Fibroblast of mammary gland (primary cell): ENCODE measurements around the gene DNAAF1.

Experiments used
- DNase-seq: peaks from one replicate; pipeline ENCODE4 v3.0.0-alpha.2; 2010; ENCODE audit warnings: low read depth
- H3K4me3 ChIP-seq: 2 replicates; pipeline ENCODE4 v1.5.1; 2011; ENCODE audit warnings: low read depth, mild to moderate bottlenecking, low read length, moderate library complexity; ENCODE audit not compliant: control insufficient read depth
- TF ChIP-seq, protein P1 (sequence below): conservative IDR thresholded peaks from 2 replicates; pipeline ENCODE4 v1.5.1; 2011; ENCODE audit warnings: low read depth, low read length, inconsistent platforms; ENCODE audit not compliant: control insufficient read depth, insufficient read depth

The DNAAF1 gene

DNA sequence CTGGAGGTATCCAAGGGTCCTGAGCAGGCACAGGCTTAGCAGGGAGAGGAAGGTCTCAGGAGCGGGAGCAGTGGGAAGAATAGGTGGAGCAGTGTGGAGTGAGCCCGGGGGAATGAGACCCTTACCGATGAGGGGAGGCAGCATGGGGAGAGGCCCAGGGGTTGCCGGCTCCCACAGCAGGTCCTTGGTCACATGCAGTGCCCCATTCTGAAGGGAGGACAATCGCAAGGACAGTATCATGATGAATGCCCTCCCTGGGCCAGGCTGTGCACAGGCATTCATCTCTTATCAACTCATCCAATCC lies 38.4 kb downstream of the DNAAF1 start:
- no peak overlapping the region for H3K4me3 ChIP-seq
- TF ChIP-seq, protein P1, sequence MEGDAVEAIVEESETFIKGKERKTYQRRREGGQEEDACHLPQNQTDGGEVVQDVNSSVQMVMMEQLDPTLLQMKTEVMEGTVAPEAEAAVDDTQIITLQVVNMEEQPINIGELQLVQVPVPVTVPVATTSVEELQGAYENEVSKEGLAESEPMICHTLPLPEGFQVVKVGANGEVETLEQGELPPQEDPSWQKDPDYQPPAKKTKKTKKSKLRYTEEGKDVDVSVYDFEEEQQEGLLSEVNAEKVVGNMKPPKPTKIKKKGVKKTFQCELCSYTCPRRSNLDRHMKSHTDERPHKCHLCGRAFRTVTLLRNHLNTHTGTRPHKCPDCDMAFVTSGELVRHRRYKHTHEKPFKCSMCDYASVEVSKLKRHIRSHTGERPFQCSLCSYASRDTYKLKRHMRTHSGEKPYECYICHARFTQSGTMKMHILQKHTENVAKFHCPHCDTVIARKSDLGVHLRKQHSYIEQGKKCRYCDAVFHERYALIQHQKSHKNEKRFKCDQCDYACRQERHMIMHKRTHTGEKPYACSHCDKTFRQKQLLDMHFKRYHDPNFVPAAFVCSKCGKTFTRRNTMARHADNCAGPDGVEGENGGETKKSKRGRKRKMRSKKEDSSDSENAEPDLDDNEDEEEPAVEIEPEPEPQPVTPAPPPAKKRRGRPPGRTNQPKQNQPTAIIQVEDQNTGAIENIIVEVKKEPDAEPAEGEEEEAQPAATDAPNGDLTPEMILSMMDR = no peak
- no peak for DNase-seq

DNA sequence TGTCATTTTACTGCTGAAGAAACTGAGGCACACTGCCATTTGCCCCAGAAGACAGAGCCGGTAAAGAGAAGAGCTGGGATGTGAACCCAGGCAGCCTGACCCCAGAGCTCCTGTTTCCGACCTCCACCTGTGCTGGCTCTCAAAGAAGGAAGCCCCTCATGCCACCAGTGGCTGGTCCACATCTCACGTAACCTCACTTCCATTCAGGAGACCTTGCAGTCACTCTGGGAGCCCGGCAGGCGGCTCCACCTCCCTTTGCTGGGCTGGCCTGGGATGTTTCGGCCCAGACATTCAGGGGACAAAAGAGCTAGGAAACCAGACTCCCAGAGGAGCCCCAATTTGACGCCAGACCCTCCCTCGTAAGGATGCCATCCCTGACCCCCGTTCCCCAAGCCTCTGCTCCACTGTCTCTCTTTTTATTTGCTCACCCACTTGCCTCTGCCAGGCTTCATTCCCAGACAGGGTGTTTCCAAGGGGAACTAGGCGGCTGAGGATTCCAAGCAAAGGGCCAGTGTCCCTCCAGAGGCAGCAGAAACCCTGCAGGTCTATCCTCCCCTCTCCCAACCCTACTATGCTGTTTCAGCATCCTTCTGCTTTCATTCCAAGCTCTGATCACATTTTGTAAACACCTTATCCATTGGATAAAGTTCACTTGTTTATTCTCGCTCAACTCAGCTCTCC lies 38.9 kb downstream of the DNAAF1 start:
- TF ChIP-seq, protein P1 = peak; percentile 37
- no peak overlapping the region for H3K4me3 ChIP-seq
- DNase-seq = no peak

GRCh38 chr16:84184775-84185174 lies 39.7 kb downstream of the DNAAF1 start:
- TF ChIP-seq, protein P1 = no peak
- no peak overlapping the region for H3K4me3 ChIP-seq
- no peak for DNase-seq

- peak; percentile 94 for DNase-seq
- peak within 1 kb of the TSS; percentile 93 for H3K4me3 ChIP-seq
Observed at GRCh38 chr16:84186685-84187437, 41.8 kb downstream of the DNAAF1 start, which contains the start of gene TAF1C. TAF1C (minus strand) TSS chr16:84187057; CDS start chr16:84184988, 2,069 bp downstream.

GRCh38 chr16:84190731-84191388 lies 45.8 kb downstream of the DNAAF1 start, which contains the start of gene ADAD2:
ADAD2 (plus strand) TSS chr16:84191157; CDS start chr16:84191231, 74 bp downstream.
- no peak within 1 kb of the TSS for H3K4me3 ChIP-seq
- no peak for DNase-seq
- TF ChIP-seq, protein P1 = no peak

More at GRCh38 chr16:84186685-84187437, 41.8 kb downstream of the DNAAF1 start, which contains the start of gene TAF1C:
- TF ChIP-seq, protein P1 = peak; percentile 75

GRCh38 chr16:84191466-84191865 lies 46.4 kb downstream of the DNAAF1 start:
- TF ChIP-seq, protein P1 = no peak
- DNase-seq = no peak
- no peak overlapping the region for H3K4me3 ChIP-seq
